Measurements from ENCODE around the gene PRDX5.

The PRDX5 gene

GRCh38 chr11:64317961-64318765, at the start of gene PRDX5:
TSS of gene PRDX5 (plus strand) at chr11:64318121. CDS start at chr11:64318216, 95 bp downstream.
- DNase-seq: peak; percentile 83

GRCh38 chr11:64268893-64269539, 48.9 kb upstream of the PRDX5 start:
- DNase-seq: no peak

- DNase-seq: peak; percentile 96
Measured at GRCh38 chr11:64269540-64270220, 48.2 kb upstream of the PRDX5 start.

GRCh38 chr11:64275031-64275800, 42.7 kb upstream of the PRDX5 start:
- no peak for DNase-seq

GRCh38 chr11:64275841-64276240, 42.1 kb upstream of the PRDX5 start:
- DNase-seq: no peak

DNA sequence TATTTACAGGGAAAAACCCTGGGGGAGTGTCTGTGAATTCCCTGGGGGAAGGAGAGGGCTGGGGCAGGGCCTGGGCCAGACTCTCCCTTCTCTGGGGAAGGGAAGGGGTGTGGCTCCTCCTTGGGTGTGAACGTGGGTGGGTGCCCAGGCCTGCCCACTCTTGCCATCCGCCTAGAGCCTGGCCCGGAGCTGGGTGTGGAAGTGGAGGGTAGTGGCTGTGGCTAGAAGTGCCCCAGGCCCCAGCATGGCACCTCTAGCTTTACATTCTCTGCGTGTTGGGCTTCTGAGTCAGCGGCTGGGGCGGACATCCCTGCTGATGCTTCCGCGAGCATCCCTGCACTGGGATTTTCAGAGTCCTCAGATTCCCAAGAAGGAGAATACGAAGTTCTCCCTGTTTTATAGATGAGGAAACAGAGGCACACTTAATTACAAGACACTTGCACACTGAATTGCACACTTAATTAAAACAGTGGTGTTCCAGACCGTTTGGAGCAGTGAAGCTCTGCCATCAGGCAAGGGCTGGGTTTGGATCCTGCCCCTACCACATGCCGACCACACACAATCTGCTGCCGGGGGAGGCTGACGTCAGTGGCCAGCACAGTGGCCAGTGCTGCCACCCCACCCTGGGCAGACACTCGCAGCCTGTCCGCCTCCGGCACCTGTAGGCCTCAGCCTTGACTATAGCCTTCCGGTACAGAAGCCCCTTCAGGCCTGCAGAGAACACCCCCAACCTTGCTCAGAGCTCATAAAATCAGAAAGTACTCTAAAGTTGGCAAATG, 41.1 kb upstream of the PRDX5 start:
- no peak for DNase-seq

DNA sequence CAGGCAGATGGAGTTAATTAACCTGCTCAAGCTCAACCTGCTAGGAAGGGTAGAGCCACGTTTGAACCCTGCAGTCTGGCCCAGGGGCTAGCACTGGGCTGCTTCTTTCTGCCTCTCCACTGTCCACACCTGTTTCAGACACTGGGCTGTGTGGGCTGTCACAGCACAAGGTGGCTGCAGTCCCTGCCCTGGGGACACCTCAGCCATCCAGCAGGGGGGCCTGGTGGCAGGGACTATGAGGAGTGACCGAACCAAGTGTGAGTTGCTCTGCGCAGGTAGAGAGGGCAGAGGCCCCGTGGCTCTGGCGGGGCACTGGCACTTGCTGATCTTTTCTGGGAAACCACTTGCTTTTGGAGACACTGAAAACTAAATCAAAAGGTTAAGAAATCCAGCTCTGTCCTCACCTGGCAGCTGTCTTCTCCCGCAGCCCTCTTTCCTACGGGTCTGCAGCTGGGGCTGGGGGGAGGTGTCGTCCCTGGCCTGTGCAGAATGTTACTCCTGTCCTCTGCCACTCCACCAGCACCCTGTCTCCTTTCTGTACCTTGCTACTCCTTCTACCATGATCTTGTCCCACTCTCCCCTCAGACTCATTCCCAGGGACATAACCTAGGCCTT, 39.2 kb upstream of the PRDX5 start:
- DNase-seq: no peak

- no peak for DNase-seq
Measured at GRCh38 chr11:64281957-64282770, 35.8 kb upstream of the PRDX5 start.

DNA sequence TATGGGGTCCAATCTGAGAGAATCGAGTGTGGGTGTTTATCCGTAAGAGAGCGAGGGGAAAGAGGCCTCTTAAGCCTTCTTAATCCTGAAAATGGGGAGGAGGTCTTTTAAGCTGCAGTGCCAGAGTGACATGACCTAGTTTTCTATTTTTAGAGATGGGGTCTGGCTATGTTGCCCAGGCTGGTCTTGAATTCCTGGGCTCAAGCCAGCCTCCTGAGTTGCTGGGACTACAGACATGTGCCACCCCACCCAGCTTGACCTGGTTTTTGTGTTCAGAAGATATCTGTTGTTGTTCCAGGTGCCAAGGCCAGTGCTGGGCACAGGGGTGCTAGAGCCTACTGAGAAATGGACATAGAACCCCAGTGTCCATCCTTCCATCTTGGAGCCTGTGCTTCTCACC, 34.8 kb upstream of the PRDX5 start:
- no peak for DNase-seq

- peak; percentile 58 for DNase-seq
Measured at GRCh38 chr11:64284048-64284961, 33.6 kb upstream of the PRDX5 start, which contains the start of gene BAD. TSS of gene BAD (minus strand) at chr11:64284665. CDS start at chr11:64284368, 297 bp downstream.

DNA sequence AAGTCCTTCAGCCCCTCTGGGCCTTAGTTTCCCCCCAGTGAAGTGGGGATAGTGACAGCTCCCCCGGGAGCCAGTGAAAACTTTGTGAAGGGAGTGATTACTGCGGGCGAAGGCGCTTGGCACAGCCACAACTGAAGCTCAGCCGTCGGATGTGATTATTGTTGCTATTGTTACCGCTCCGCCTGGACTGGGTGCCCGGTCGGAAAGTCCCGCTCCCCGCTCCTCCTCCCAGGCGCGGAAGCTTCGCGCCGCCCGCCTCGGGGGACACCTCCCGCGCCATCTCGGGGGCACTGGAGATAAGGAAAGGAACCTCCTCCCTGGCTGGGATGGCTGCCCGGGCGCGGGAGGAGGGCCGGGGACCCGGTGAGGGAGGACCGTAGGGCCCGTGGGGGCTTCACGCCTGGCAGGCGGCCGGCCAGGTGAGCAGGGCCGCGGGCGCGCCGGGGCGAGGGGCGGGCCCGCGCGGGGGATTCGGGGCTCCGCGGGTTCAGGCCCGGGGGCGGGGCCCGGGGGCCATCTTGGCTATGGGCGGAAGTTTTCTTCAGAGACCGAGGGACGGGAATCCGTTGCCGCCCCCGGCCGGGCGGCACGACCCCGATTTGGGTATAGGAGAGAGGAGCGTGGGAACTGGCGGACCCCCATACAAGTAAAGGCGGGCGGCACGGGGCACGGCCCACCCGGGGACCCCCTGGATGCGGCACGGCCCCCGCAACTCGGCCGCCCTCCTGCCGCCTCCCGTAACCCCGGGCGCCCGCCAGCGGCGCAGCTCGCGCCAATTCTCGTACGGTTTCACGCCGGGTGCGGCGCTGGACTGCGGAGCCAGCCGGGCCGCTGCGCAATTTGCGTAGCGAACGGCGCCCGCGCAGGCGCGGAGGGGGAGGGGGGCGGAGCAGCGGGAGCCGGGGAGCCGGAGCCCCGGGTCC, 32.7 kb upstream of the PRDX5 start, which contains the start of gene GPR137:
Gene GPR137, plus strand, starts transcription at position 887 of the 923 bp plus-strand sequence. CDS start 677 bp downstream, outside the sequence.
- DNase-seq: peak; percentile 4

DNA sequence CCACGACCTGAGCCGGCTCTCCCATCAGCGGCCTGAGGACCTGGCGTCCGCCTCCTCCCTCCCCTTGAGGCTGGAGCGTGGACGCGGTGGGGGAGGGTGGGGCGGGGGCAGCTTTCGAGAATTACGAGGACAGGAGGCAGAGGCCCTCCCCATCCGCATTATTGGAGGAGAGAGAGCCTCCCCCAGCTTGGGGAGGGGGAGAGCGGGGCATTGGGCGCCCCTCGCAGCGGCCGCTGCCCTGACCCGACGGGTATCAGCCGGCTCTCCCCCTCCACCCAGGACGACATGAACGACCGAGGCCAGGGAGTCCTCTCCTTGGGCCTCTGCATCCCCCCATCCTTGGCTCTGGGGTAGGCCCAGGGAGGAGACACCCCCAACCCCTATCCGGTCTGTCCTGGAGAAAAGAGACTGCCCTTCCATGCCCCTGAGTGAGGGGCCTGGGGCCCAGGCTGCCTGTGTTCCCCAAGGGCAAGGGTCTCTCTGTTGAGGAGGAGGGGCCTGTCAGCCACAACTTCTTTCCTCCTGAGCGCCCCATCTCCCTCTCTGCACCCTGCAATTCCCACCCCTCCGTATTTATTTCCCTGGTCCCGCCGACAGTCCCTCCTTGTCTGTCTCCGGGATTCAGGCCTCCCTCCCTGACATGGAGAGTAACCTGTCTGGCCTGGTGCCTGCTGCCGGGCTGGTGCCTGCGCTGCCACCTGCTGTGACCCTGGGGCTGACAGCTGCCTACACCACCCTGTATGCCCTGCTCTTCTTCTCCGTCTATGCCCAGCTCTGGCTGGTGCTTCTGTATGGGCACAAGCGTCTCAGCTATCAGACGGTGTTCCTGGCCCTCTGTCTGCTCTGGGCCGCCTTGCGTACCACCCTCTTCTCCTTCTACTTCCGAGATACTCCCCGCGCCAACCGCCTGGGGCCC, 31.8 kb upstream of the PRDX5 start:
- no peak for DNase-seq

DNA sequence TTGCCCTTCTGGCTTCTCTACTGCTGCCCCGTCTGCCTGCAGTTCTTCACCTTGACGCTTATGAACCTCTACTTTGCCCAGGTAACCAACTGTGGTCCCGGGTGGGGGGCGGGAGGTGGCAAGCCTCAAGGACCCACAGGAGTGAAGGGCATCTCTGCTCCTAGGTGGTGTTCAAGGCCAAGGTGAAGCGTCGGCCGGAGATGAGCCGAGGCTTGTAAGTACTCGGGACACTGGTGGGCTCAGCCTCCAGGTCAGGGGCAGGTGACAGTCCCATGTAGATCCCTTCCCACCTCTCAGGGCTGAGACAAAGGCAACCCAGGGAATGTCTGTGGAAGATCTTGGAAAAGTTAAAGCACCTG, 31.1 kb upstream of the PRDX5 start:
- DNase-seq: no peak

DNA sequence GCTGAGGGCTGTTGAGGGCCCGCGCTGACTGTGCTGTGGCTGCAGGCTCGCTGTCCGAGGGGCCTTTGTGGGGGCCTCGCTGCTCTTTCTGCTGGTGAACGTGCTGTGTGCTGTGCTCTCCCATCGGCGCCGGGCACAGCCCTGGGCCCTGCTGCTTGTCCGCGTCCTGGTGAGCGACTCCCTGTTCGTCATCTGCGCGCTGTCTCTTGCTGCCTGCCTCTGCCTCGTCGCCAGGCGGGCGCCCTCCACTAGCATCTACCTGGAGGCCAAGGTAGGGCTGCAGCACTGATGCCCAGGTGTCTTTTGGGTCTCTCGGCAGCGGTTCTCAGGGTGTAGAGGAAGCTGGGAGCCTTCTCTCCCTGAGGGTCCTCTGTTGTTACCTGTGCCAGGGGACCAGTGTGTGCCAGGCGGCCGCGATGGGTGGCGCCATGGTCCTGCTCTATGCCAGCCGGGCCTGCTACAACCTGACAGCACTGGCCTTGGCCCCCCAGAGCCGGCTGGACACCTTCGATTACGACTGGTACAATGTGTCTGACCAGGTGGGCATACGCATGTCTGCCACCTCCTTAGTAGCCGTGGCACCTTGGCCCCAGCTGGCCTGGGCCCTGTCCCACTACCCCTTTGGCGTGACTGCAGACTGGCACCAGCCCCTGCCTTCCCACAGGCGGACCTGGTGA, 30.1 kb upstream of the PRDX5 start:
- no peak for DNase-seq

DNA sequence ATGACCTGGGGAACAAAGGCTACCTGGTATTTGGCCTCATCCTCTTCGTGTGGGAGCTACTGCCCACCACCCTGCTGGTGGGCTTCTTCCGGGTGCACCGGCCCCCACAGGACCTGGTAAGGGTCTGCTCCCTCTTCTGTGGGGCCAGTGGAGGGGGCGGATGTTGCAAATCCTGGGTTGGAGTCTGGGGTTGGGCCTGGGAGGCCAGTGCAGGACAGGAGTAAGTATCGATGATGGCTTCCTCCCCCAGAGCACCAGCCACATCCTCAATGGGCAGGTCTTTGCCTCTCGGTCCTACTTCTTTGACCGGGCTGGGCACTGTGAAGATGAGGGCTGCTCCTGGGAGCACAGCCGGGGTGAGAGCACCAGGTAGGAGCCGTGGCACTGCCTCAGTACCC, 29.6 kb upstream of the PRDX5 start:
- DNase-seq: no peak

DNA sequence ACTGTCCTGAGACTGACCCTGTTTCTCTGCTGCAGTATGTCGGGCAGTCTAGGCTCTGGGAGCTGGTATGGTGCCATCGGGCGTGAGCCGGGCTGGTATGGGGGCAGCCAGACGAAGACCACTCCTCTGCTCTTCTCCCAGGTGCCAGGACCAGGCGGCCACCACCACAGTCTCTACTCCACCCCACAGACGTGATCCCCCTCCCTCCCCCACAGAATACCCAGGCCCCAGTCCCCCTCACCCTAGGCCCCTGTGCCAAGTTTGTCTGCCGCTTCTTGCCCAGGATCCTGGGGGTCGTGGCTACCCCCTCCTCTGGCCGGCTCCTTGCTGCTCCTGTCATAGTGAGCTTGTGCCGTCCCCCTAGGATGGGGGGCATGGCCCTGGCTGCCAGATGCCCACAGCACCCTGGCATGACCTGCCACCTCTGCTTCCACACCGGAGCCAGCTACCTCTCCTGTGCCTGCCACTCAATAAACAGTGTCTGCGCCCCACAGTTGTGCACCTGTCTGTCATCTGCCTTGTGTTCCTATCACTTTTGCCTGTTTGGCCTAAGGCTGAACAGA, 28.8 kb upstream of the PRDX5 start:
- no peak for DNase-seq

All from NCI-H1436 treated with DMSO at 0.1 percent for 48 hours (cell line).